Adipocyte (in vitro differentiated cells): ENCODE measurements around the gene CABS1.

Source experiments
- DNase-seq: peaks from one replicate; pipeline ENCODE4 v3.0.0-alpha.2; 2015; ENCODE audit warnings: low read depth
- H3K27me3 ChIP-seq: replicated peaks from 2 replicates; pipeline ENCODE4 v1.7.0; 2013; ENCODE audit warnings: mild to moderate bottlenecking, low read length, moderate library complexity; ENCODE audit not compliant: control insufficient read depth, insufficient read depth
- H3K36me3 ChIP-seq: 2 replicates; pipeline ENCODE4 v1.7.0; 2013; ENCODE audit warnings: low read length, mild to moderate bottlenecking, moderate library complexity; ENCODE audit not compliant: control insufficient read depth, insufficient read depth, severe bottlenecking
- H3K4me1 ChIP-seq: 2 replicates; pipeline ENCODE4 v1.7.0; 2013; ENCODE audit warnings: mild to moderate bottlenecking, low read length, moderate library complexity; ENCODE audit not compliant: control insufficient read depth, insufficient read depth
- H3K4me3 ChIP-seq: 2 replicates; pipeline ENCODE4 v1.7.0; 2013; ENCODE audit warnings: mild to moderate bottlenecking, low read length, moderate library complexity
- H3K9ac ChIP-seq: 2 replicates; pipeline ENCODE4 v1.7.0; 2013; ENCODE audit warnings: mild to moderate bottlenecking, low read length, moderate library complexity
- H3K9me3 ChIP-seq: 2 replicates; pipeline ENCODE4 v1.7.0; 2013; ENCODE audit warnings: mild to moderate bottlenecking, low read length, moderate library complexity; ENCODE audit not compliant: control insufficient read depth

The CABS1 gene

GRCh38 chr4:70326052-70326451 is 8.7 kb upstream of the CABS1 start:
- H3K4me1 ChIP-seq: no peaks in the 10 kb centered on the region
- no peaks in the 10 kb centered on the region for H3K9me3 ChIP-seq
- no peak for DNase-seq
- no peak overlapping the region for H3K9ac ChIP-seq
- H3K27me3 ChIP-seq: no peaks in the 10 kb centered on the region
- no peaks in the 10 kb centered on the region for H3K36me3 ChIP-seq
- no peak overlapping the region for H3K4me3 ChIP-seq

GRCh38 chr4:70336043-70336442 is 1.3 kb downstream of the CABS1 start:
- no peaks in the 10 kb centered on the region for H3K4me1 ChIP-seq
- H3K36me3 ChIP-seq: no peaks in the 10 kb centered on the region
- H3K4me3 ChIP-seq: no peak overlapping the region
- H3K9me3 ChIP-seq: no peaks in the 10 kb centered on the region
- no peak for DNase-seq
- H3K27me3 ChIP-seq: no peaks in the 10 kb centered on the region
- no peak overlapping the region for H3K9ac ChIP-seq

- H3K9me3 ChIP-seq: no peaks in the 10 kb centered on the region
- H3K4me1 ChIP-seq: no peaks in the 10 kb centered on the region
- DNase-seq: no peak
- H3K27me3 ChIP-seq: no peaks in the 10 kb centered on the region
- no peaks in the 10 kb centered on the region for H3K36me3 ChIP-seq
- no peak overlapping the region for H3K9ac ChIP-seq
- H3K4me3 ChIP-seq: no peak overlapping the region
Measured at GRCh38 chr4:70337886-70338420, 3.2 kb downstream of the CABS1 start.

- H3K9me3 ChIP-seq: no peaks in the 10 kb centered on the region
- H3K36me3 ChIP-seq: no peaks in the 10 kb centered on the region
- no peaks in the 10 kb centered on the region for H3K27me3 ChIP-seq
- no peak overlapping the region for H3K9ac ChIP-seq
- H3K4me1 ChIP-seq: no peaks in the 10 kb centered on the region
- H3K4me3 ChIP-seq: no peak overlapping the region
- DNase-seq: no peak
Measured at GRCh38 chr4:70356185-70356584, 21.4 kb downstream of the CABS1 start.

GRCh38 chr4:70359115-70359661 is 24.4 kb downstream of the CABS1 start:
- Histone ChIP-seq H3K36me3 (no peaks in the 10 kb centered on the region), H3K9ac (no peak overlapping the region), H3K27me3 (no peaks in the 10 kb centered on the region), H3K4me3 (no peak overlapping the region), H3K9me3 (no peaks in the 10 kb centered on the region), H3K4me1 (no peaks in the 10 kb centered on the region)
- no peak for DNase-seq

- Histone ChIP-seq H3K27me3 (no peaks in the 10 kb centered on the region), H3K9me3 (no peaks in the 10 kb centered on the region), H3K9ac (no peak within 1 kb of the TSS), H3K36me3 (no peaks in the 10 kb centered on the region), H3K4me1 (peaks cover 3% of the 10 kb centered on the region), H3K4me3 (no peak within 1 kb of the TSS)
- no peak for DNase-seq
Measured at GRCh38 chr4:70360460-70360859, 25.7 kb downstream of the CABS1 start, which contains the start of gene SMR3A. SMR3A (plus strand) TSS chr4:70360760; CDS start chr4:70362116, 1,356 bp downstream.

GRCh38 chr4:70364002-70364401 is 29.2 kb downstream of the CABS1 start:
- no peak overlapping the region for H3K9ac ChIP-seq
- H3K27me3 ChIP-seq: no peaks in the 10 kb centered on the region
- peaks cover 14% of the 10 kb centered on the region for H3K4me1 ChIP-seq
- no peaks in the 10 kb centered on the region for H3K36me3 ChIP-seq
- DNase-seq: no peak
- H3K4me3 ChIP-seq: no peak overlapping the region
- H3K9me3 ChIP-seq: no peaks in the 10 kb centered on the region

GRCh38 chr4:70365479-70365878 is 30.7 kb downstream of the CABS1 start:
- no peaks in the 10 kb centered on the region for H3K9me3 ChIP-seq
- H3K9ac ChIP-seq: no peak overlapping the region
- no peak overlapping the region for H3K4me3 ChIP-seq
- H3K27me3 ChIP-seq: no peaks in the 10 kb centered on the region
- DNase-seq: no peak
- no peaks in the 10 kb centered on the region for H3K36me3 ChIP-seq
- H3K4me1 ChIP-seq: peaks cover 14% of the 10 kb centered on the region

GRCh38 chr4:70367813-70368212 is 33.0 kb downstream of the CABS1 start:
- peaks cover 14% of the 10 kb centered on the region for H3K4me1 ChIP-seq
- DNase-seq: no peak

GRCh38 chr4:70371987-70372386 is 37.2 kb downstream of the CABS1 start:
- Histone ChIP-seq H3K9ac (no peak overlapping the region), H3K9me3 (no peaks in the 10 kb centered on the region), H3K4me1 (peaks cover 6% of the 10 kb centered on the region), H3K4me3 (no peak overlapping the region), H3K36me3 (no peaks in the 10 kb centered on the region), H3K27me3 (no peaks in the 10 kb centered on the region)
- DNase-seq: no peak

More at GRCh38 chr4:70367813-70368212, 33.0 kb downstream of the CABS1 start:
- H3K9me3 ChIP-seq: no peaks in the 10 kb centered on the region
- H3K27me3 ChIP-seq: no peaks in the 10 kb centered on the region
- H3K4me3 ChIP-seq: no peak overlapping the region
- no peaks in the 10 kb centered on the region for H3K36me3 ChIP-seq
- no peak overlapping the region for H3K9ac ChIP-seq

GRCh38 chr4:70372760-70373159 is 38.0 kb downstream of the CABS1 start:
- Histone ChIP-seq H3K4me1 (no peaks in the 10 kb centered on the region), H3K36me3 (no peaks in the 10 kb centered on the region), H3K9ac (no peak overlapping the region), H3K4me3 (no peak overlapping the region), H3K27me3 (no peaks in the 10 kb centered on the region), H3K9me3 (no peaks in the 10 kb centered on the region)
- no peak for DNase-seq

GRCh38 chr4:70380578-70380977 is 45.8 kb downstream of the CABS1 start:
- H3K4me1 ChIP-seq: no peaks in the 10 kb centered on the region
- no peaks in the 10 kb centered on the region for H3K27me3 ChIP-seq
- no peak for DNase-seq
- no peaks in the 10 kb centered on the region for H3K36me3 ChIP-seq
- no peak overlapping the region for H3K9ac ChIP-seq
- no peaks in the 10 kb centered on the region for H3K9me3 ChIP-seq
- no peak overlapping the region for H3K4me3 ChIP-seq
